SIG-M5 treated with dmso at 0.1 percent for 504 hours (cell line): ENCODE results near the gene GATA2.

Source experiments
- DNase-seq: peaks from one replicate; lab custom pipeline; 2025; ENCODE audit not compliant: unreplicated experiment; lab: John Stamatoyannopoulos, UW

The GATA2 gene

DNA sequence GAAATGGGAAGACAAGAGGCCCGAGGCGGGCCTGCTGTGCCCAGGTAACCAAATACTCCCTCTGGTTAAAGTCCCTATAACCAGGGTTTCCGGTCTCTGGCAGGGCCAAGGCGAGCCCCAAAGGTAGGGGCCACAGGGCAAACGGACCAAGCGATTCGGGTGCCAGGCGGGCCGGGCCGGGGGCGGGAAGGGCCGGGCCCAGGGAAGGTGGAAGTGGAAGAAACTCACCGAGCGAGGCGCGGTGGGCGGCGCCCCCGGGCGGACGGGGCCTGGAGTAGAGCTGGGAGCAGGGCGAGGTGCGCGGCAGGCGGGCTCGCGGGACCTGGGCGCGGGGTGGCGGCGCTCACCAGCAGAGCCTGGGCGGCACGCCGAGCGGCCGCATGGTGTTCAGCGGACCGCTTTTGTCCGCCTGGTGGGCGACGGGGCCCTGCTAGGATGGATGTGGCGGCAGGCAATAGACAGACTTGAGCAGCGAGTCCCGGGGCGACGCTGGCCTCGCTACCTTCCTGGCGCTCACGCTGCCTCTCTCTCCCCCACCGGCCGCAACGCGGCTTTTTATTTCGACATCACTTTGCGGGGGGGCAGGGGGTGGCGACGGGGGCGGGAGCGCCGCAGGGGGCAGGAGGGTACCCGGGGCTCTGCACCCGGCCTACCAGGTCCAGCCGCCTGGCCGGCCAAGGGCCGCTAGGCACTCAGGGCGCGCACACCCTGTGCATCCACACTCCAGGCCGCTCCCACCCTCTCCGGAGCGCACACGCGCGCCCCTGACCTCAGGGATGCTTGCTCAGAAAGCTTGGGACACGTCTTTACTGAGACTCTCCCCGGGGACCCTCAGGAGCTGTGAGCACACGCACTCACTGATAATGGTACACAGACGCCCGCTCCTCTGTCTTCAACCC lies at the start of gene GATA2:
TSS of gene GATA2 (minus strand) at position 531 of the 899 bp plus-strand sequence. CDS start 6,170 bp downstream, outside the sequence.
- DNase-seq = no peak

DNA sequence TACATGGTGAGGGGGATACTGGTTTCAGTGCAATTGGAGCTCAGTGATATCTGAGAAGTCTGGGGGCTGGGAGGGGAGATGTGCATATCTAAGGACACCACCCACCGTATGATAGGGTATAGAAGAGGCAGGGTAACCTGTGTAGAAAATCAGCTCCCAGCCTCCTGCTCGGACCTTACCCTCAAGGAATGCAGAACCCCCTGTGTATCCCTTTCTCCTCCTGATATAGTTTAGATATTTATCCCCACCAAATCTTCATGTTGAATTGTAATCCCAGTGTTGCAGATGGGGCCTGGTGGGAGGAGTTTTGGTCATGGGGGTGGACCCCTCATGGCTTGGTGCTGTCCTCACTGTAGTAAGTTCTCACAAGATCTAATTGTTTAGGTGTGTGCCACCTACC lies 48.2 kb upstream of the GATA2 start:
- DNase-seq = no peak

DNA sequence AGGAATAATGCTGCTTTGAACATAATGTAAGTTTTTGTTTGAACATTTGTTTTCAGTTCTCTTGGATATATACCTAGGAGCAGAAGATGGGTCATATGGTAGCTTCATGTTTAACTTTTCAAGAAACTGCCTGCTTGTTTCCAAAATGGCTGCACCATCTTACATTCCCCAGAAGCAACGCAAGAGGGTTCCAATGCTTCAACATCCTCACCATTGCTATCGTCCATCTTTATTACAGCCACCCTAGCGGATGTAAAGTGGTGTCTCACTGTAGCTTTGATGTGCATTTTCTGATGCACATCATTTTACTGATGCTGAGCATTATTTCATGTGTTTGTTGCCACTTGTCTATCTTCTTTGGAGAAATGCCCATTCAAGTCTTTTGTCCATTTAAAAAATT lies 46.4 kb upstream of the GATA2 start:
- no peak for DNase-seq

DNA sequence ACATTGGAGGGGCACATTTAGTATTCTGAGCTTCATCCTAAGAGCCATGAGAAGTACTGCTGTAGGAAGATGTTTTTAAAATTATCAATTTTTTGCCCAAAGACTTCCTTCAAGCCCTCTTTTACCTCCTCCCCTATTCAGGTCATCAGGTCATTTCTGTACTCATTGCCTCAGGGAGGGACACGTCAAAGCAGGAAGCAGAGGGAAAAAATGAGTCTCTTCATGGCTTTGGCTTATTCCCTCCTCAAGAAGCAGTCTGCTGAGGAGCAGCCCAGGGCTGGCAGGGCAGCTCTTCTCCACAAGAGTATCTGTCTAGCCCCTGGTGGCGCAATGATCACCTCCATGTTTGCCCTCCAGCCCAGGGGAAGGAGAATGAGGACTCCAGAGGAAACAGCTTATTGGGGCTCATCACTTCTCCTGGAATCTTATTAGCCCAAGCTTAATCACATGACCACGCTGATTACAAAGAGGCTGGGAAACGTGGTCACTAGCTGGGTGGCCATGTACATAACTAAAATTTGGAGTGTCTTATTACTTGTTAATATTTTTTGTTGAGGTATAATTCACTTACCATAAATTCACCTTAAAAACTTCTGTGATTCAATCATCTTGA lies 44.2 kb upstream of the GATA2 start:
- DNase-seq = peak; percentile 15

DNA sequence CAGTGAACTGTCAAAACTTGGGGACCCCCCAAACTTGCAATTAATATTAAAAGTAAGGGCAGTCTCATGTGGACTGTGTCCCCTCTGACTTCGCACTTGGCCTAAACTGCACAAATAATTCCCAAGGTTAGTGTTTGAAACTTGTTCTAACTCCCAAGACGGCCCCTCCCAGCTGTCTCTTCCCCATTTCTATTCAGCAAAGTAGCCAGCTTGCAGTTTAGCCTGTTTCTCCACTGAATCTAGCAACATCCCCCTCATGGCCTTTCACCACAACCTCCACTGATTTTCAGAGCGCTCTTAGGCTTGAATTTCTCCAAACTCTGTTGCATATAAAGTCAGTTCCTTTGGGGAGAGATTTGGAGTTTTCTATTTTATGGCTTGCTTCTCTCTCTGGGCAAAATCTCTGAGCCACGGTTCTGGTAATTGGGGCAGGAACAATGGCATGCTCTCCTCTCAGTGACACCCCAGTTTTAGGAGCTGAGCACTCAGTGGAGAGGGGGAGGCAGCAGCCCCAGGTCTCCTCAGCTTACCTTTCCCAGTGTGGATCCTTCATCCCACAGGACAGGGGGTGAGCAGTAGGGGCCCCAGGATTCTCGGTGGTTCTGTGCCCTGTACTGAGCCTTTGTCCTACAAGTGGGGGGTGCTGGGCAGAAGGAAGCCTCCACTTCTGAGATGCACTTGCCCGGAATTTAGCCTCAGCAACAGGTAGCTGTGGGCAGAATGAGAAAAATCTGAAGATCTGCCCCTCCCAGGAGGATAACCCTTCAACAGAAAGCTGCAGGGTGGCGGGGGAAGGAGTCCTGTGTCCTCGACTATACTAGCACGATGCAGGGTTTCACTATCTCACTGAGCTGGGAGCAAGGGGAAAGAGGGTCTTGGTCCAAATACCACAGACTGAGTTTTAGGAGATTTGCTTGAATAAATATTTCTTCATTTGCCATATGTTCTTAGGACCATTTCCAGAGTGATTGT lies 39.3 kb upstream of the GATA2 start:
- DNase-seq = no peak

DNA sequence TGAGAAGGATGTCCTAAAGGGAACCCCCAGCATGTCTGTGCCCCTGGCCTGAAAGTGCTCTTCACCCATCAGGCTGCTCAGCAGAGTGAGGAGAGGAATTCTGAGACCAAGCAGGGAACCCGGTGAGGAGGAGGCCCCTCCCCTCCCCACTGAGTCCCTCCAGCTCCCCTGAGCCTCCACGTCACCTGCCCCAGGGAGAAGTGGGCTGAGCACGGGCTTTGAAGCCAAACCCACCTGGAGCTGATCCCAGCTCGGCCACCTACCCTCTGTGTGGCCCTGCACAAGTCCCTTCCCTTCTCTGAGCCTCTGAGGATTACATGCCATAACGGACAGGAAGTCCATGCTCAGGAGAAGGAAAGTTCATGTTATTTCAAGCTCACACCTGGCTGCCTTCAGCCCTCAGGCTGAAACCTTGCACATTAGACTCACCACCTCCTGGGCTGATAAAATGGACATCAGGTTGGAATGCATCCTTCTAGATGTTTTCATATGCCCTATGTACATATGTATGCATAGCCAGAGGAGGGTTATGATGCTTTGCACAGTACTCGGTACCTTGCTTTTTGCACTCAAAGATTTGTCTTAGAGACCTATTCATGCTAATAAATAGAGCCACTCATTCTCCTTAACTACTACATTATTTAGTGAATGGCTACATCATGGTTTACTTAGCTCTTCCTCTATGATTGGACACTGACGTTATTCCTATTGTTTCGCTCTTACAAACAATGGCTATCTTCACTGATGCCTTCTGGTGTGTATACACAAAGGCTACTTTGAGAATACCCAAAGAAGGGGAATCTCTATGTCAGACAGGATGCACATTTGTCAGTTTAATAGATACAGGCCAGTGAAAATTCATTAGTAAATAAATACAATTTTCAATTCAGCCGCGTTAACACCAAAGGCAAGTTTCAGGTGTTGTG lies 31.6 kb upstream of the GATA2 start:
- no peak for DNase-seq

DNA sequence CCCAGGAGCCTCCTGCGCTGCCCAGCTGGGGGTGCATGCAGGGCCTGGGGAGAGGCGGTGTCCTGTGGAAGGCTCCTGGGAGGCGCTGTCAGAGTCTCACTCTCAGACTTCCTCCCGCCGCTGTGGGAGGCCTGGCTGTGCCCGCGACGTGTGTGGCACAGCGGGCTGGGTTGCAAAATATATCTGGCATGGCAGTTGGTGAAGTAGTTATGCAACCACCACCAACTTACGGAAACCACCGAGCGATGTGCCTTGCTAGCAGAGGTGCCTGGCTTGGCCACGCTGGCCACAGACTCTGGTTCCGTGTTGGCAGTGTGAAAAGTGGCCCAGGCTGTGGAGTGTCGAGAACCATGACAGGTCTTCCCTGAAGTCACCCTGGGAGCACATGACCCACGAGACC lies 30.6 kb upstream of the GATA2 start:
- no peak for DNase-seq

DNA sequence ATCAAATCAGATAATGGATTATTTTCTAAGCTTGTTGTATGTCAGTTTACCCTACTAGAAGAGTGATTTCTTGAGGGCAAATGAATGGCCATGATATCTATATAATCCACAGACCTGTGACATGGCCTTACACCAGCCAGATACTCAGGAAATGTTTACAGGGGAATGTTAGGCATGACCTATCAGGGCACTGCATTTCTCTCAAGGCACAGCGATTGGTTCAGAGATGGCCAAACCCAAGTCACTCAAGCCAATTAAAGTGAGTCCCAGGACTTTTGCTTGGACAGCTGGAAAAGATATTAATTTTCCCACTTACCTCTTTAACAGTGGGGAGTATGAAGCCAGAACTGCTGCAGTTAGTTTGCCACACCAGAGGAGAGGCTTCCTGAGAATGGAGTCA lies 28.7 kb upstream of the GATA2 start:
- DNase-seq = no peak

DNA sequence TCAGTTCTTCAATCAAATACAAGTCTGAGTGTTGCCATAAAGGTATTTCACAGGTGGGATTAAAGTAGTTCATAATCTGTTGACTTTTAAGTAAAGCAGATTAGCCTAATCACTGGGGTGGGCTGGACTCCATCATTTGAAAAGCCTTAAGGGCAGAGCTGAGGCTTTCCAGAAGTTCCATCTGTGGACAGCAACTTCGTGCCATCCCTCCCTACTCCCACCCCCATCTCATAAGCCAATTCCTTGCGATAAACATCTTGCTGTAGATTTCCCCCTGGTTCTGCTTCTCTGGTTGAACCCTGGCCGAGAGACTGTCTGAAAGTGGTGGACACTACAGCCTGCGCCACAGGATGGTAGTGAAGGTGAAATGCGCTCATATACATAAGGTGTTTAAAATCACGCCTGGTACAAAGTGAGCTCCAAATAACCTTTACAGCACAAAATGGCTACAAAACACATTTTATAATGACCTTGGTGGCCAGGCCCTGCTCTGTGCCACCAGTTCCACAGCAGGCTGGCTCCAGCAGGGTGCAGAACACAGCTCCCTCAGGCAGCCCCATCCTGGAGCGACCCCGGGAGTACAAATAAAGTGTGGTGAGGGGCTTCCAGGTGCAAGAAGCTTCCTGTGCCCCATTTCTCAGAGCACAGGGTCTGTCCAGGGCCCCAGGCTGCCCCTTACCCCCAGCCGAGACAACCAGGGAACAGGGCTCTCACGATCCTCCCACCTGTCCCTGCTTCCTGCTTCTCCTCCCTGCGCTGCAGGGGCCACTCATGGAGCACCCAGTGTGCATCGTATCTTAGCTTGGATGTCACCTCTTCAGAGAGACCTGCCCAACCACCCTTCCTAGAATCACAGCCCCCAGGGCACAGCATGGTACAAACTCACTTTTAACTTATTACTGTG lies 25.8 kb upstream of the GATA2 start:
- no peak for DNase-seq

DNA sequence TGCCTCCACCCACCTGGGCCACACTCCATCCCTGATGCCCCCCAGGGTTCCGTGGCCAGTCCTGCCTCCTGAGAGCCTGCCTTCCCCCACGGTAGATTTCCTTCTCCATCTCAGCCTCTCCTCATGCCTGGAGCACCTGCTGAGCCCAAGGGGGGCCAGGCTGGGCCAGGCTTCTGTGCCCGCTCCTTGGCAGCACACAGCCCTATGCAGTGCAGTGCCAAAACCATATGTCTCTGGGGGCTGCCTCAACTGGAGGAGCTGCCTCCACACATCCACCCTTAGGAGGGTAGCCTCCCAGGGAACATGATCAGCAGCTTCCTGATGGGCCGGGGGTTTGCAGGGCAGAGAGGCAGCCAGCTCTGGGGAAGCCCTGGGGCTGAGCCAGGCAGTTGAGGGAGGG lies 24.6 kb upstream of the GATA2 start:
- no peak for DNase-seq

DNA sequence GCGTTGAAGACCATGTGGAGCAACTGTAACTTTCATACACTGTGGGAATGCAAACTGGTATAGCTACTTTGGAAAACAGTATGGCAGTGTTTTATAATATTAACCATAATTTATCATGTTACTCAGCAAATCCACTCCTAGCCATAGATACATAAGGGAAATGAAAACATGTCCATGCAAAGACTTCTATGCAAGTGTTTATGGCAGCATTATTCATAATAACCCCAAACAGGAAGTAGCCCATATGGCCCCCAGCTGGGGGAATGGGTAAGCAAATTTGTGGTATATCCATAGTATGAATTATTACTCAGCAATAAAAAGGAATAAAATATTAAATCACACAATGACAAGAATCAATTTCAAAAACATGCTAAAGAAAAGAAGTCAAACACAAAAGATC lies 23.0 kb upstream of the GATA2 start:
- DNase-seq = no peak

DNA sequence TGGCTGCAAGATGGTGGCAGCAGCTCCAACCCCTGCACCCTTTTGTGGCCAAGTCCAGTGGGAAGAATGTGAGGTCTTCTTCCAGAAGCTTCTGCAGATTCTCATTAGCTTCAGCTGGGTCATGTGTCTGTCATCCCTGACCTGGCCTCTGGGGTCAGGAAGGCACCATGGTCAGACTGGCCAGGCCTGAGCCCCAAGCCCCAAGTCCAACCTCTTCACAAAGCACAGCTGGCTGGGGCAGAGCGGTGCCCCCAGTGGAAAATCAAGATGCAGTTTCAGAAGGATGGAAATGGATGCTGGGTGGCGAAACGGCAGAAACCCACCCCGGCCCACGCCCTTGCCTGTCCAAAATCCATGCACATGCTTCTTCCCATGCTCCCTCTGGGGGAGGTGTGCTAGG lies 15.9 kb upstream of the GATA2 start:
- DNase-seq = no peak

DNA sequence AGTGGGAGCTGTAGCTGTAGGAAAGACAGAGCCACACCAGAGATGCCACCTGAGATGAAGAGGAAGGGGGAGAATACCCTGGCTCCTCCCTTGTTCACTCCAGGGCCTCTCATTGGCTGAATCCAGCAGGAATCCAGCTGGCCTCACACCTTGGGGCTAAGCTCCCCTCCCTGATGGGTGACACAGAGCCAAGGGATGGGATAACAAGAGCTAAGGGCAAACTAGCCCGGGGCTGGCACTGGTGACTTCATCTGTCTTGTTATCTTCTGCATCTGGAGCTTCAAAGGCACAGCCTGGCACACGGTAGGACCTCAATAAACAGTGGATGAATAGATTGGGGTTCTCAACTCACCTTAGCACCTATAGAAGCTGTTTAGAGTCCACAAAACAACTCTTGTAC lies 13.8 kb upstream of the GATA2 start:
- no peak for DNase-seq

DNA sequence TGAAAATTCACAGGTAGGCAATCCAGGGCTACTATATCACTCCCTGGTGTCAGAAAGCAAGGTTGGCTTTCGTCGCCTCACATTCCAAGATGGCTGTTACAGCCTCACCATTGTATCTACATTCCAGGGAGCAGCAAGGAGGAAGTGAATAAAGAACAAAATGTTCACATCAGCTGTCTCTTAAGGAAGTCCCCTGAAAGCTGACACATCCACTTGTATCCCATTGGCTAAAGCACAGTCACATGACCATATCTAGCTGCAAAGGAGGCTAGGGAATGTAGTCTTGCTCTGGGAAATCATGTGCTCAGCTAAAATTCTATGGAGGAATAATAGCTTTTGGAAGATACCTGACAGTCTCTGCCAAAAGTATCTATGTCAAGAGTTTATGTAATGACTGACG lies 12.8 kb upstream of the GATA2 start:
- no peak for DNase-seq

DNA sequence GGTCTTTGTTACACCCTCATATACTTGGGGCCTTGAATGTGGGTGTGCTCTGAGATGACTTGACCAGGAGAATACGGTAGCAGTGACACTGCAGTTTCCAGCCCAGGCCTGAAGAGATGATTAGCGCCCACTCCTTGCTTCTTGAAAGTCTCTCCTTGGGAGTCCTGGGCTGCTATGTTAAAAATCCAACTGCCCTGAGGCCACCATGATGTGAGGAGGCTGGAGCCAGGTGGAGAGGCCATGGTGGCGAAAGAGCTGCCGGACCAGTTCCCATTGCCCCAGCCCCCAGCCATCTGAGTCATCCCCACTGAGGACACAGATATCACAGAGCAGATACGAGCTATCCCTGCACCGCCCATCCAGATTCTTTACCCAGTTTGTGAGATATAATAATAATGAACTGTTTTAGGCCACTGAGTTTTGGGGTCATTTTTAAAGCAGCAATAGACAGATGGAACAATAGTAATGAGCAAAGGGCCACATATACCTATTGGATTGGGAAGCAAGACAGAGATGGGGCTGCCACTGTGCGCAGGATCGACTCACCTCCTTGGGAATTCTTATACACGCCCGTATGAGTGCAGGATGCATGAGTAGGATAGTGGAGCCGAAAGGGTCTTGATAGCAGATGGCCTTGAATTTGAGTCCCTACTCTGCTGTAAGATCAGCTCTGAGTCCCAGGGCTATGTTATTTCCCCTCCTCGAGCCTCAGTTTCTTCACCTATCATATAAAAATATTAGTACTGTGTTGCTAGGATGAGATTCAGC lies 12.1 kb upstream of the GATA2 start:
- no peak for DNase-seq

DNA sequence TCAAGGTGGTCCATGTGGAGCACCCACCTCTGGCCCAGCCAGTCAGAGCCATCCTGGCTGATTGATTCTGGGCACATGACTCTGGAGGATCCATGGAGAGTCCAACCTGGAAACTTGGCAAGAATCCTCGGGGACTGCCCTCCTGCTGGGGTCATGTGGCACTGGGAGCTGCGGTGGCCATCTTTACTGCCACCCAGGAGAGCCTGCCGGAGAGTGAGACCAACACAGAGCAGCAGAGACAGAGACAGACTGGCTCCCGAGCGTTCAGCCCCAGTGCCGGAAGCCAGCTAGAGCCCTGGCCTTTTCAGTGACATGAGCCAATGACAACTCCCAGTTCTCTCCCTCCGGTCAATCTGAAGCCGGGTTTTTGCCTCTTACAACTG lies 11.5 kb upstream of the GATA2 start:
- no peak for DNase-seq

DNA sequence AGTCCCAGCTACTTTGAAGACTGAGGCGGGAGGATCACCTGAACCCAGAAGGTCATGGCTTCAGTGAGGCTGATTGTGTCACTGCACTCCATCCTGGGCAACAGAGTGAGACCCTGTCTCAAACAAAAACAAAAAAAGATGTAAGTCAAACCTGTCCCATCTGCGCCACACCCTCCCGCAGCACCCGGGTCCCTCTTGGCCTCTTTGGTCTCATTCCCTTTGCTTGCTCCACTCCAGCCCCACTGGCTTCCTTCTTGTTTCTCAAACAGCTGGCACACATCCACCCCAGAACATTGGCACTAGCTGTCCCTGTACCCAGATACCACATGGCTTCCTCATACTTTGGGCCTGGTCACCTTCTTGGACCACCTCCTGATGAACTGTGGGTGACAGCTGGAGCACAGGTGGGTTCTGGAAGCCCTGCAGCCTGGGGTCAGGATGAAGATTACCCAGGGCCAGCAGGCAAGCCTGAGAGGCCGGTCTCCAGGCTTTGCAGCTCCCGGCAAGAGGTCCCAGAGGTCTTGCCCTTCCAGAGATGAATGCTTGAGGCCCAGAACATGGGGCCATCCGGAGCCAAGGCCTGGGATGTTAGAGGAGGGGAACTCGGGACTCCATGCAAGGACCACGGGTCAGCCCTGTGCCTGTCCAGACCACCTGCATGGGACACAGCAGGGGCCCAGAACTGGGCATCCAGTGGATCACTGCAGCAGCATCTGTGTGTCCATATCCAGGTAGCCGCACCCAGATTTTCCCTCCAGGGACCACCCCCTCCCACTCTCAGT lies 10.9 kb upstream of the GATA2 start:
- DNase-seq = no peak

DNA sequence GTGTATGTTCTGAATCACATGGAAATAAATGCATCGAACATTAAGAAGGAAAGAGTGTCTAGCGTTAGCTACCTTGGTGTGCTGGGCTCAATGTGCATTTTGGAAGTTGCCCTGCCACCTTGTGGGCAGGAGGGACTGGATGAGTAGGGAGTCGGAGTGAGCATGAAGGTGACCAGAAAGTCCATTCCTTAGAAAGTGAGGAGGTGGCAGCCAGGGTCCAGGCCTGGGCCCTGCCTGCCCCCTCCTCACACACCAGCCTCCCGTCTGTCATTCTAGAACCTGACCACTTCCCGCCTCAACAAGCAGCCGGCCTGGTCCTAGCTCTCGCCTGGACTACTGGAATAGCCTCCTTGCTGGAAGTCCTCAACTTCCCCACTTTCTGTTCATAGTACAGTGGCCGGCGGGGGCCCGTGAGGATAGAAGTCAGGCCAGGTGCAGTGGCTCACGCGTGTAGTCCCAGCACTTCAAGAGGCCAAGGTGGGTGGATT lies 10.2 kb upstream of the GATA2 start:
- no peak for DNase-seq
